SK-N-SH (cell line): ENCODE data around the gene GLIS1.

ENCODE experiments used
- CHD2 ChIP-seq: fragments of 150-350 bp; IDR thresholded peaks from 2 replicates; pipeline ENCODE4 v1.6.1; 2018; ENCODE audit warnings: low read length; ENCODE audit not compliant: partially characterized antibody
- CTCF ChIP-seq: fragments of 200-600 bp; sonication (generic); IDR thresholded peaks from 2 replicates; pipeline ENCODE4 v1.6.1; 2017; ENCODE audit warnings: antibody characterized with exemption, mild to moderate bottlenecking, moderate library complexity
- EZH2phosphoT487 ChIP-seq: fragments of 200-600 bp; sonication (generic); IDR thresholded peaks from 2 replicates; pipeline ENCODE4 v1.6.1; 2017; ENCODE audit warnings: low read depth, mixed run types, mild to moderate bottlenecking, antibody characterized with exemption, moderate library complexity, borderline replicate concordance
- FOXJ3 ChIP-seq: sonication (generic); formaldehyde crosslinking; IDR thresholded peaks from 2 replicates; pipeline ENCODE4 v1.5.1; 2020; ENCODE audit warnings: mild to moderate bottlenecking, missing genetic modification reagents
- GABPA ChIP-seq: IDR thresholded peaks from 2 replicates; pipeline ENCODE4 v1.4.0; 2012; ENCODE audit warnings: low read depth, mild to moderate bottlenecking
- MAX ChIP-seq: IDR thresholded peaks from 2 replicates; pipeline ENCODE4 v1.4.0; 2012; ENCODE audit warnings: low read depth
- PBX3 ChIP-seq: IDR thresholded peaks from 2 replicates; pipeline ENCODE4; 2012
- SIN3A ChIP-seq: IDR thresholded peaks from 2 replicates; pipeline ENCODE4 v1.6.1; 2012; ENCODE audit warnings: low read depth, mild to moderate bottlenecking, low read length, moderate library complexity, borderline replicate concordance
- SMC3 ChIP-seq: IDR thresholded peaks from 2 replicates; pipeline ENCODE4 v1.6.1; 2012; ENCODE audit warnings: low read depth, low read length, improper control_type of control experiment
- TAF1 ChIP-seq: IDR thresholded peaks from 2 replicates; pipeline ENCODE4 v1.6.1; 2012; ENCODE audit warnings: low read depth, mild to moderate bottlenecking, low read length, moderate library complexity, borderline replicate concordance
- TCF12 ChIP-seq: IDR thresholded peaks from 2 replicates; pipeline ENCODE4 v1.4.0; 2012
- TEAD4 ChIP-seq: IDR thresholded peaks from 2 replicates; pipeline ENCODE4 v1.4.0; 2012; ENCODE audit warnings: mild to moderate bottlenecking, borderline replicate concordance; ENCODE audit not compliant: insufficient read depth

GRCh38 chr1:53678938-53679825 lies 59.8 kb downstream of the GLIS1 start:
- TF ChIP-seq GABPA (no peak), TAF1 (no peak), CTCF (no peak), PBX3 (no peak), EZH2phosphoT487 (no peak), SMC3 (no peak), TCF12 (no peak), TEAD4 (no peak), CHD2 (no peak), SIN3A (no peak), MAX (no peak), FOXJ3 (CRISPR knock-in tag) (no peak)
